Activated naive CD8-positive, alpha-beta T cell treated with anti-CD3 and anti-CD28 coated beads for 36 hours (primary cell): Measurements from ENCODE around the gene LGALS7. TPM values are rescaled to one million over a fixed set of nuclear protein-coding genes. Genes with fewer than 3 reads are reported as not detected.

Experiments used
- DNase-seq: peaks from one replicate; pipeline ENCODE4 v3.0.0; 2021
- H3K27ac Mint-ChIP-seq: one replicate; pipeline ENCODE4 v1.8.0; 2022; ENCODE audit warnings: mild to moderate bottlenecking, moderate library complexity, mixed read lengths
- H3K27me3 Mint-ChIP-seq: one replicate; pipeline ENCODE4 v1.8.0; 2022; ENCODE audit warnings: mild to moderate bottlenecking, mixed read lengths
- H3K36me3 Mint-ChIP-seq: one replicate; pipeline ENCODE4 v1.8.0; 2021; ENCODE audit warnings: mild to moderate bottlenecking, mixed read lengths
- H3K4me1 Mint-ChIP-seq: one replicate; pipeline ENCODE4 v1.8.0; 2021; ENCODE audit warnings: mixed read lengths
- H3K4me3 Mint-ChIP-seq: one replicate; pipeline ENCODE4 v1.8.0; 2022; ENCODE audit warnings: mild to moderate bottlenecking, moderate library complexity, mixed read lengths
- H3K9me3 Mint-ChIP-seq: one replicate; pipeline ENCODE4 v1.8.0; 2022; ENCODE audit warnings: mixed read lengths
- total RNA-seq, 2 experiments: library from RNA; stranded (reverse); gene quantifications; one replicate each; pipeline ENCODE4 v1.2.3, GENCODE V29; 2021

LGALS7 gene
- total RNA-seq, 2 experiments from 2014 or later, result not detected

- H3K9me3 Mint-ChIP-seq, result no peaks in the 10 kb centered on the region
- H3K27ac Mint-ChIP-seq, result no peak overlapping the region
- H3K4me3 Mint-ChIP-seq, result no peak overlapping the region
- H3K4me1 Mint-ChIP-seq, result peaks cover 25% of the 10 kb centered on the region
- peaks cover 4% of the 10 kb centered on the region for H3K36me3 Mint-ChIP-seq
- DNase-seq, result no peak
- H3K27me3 Mint-ChIP-seq, result no peaks in the 10 kb centered on the region
These were observed 42.4 kb downstream of the LGALS7 start for GRCh38 chr19:38730731-38731589.

GRCh38 chr19:38730470-38730730, 42.9 kb downstream of the LGALS7 start:
- no peak overlapping the region for H3K4me3 Mint-ChIP-seq
- no peaks in the 10 kb centered on the region for H3K27me3 Mint-ChIP-seq
- peaks cover 6% of the 10 kb centered on the region for H3K36me3 Mint-ChIP-seq
- DNase-seq, result no peak
- no peaks in the 10 kb centered on the region for H3K9me3 Mint-ChIP-seq
- peaks cover 25% of the 10 kb centered on the region for H3K4me1 Mint-ChIP-seq
- H3K27ac Mint-ChIP-seq, result no peak overlapping the region

DNA sequence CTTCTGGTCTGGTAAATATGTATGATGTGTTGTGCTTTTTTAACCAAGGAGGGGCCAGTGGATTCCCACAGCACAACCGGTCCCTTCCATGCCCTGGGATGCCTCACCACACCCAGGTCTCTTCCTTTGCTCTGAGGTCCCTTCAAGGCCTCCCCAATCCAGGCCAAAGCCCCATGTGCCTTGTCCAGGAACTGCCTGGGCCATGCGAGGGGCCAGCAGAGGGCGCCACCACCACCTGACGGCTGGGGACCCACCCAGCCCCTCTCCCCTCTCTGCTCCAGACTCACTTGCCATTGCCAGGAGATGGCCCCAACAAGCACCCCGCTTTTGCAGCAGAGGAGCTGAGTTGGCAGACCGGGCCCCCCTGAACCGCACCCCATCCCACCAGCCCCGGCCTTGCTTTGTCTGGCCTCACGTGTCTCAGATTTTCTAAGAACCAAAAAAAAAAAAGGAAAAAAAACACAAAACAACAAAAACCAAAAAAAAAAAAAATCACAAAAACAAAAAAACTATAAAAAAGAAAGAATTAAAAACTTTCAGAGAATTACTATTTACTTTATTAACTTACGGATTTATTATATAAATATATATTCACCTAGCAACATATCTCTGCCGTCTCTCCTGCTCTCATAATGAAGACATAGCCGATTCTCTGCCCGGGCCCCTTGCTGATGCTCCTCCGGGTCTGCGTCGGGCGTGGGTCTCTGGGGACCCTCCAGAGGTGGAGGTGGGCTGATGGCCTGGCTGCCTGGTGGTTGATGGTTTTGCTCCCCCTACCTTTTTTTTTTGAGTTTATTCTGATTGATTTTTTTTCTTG, 43.5 kb downstream of the LGALS7 start:
- Mint-ChIP-seq H3K27ac (peak overlapping the region; percentile 12), H3K9me3 (no peaks in the 10 kb centered on the region), H3K36me3 (peaks cover 6% of the 10 kb centered on the region), H3K4me1 (peaks cover 25% of the 10 kb centered on the region), H3K4me3 (no peak overlapping the region), H3K27me3 (no peaks in the 10 kb centered on the region)
- DNase-seq, result peak; percentile 79

- Mint-ChIP-seq H3K36me3 (peaks cover 6% of the 10 kb centered on the region), H3K27me3 (no peaks in the 10 kb centered on the region), H3K4me1 (peaks cover 18% of the 10 kb centered on the region), H3K27ac (no peak overlapping the region), H3K9me3 (no peaks in the 10 kb centered on the region), H3K4me3 (no peak overlapping the region)
- no peak for DNase-seq
These were observed 44.4 kb downstream of the LGALS7 start for GRCh38 chr19:38728752-38729541.

DNA sequence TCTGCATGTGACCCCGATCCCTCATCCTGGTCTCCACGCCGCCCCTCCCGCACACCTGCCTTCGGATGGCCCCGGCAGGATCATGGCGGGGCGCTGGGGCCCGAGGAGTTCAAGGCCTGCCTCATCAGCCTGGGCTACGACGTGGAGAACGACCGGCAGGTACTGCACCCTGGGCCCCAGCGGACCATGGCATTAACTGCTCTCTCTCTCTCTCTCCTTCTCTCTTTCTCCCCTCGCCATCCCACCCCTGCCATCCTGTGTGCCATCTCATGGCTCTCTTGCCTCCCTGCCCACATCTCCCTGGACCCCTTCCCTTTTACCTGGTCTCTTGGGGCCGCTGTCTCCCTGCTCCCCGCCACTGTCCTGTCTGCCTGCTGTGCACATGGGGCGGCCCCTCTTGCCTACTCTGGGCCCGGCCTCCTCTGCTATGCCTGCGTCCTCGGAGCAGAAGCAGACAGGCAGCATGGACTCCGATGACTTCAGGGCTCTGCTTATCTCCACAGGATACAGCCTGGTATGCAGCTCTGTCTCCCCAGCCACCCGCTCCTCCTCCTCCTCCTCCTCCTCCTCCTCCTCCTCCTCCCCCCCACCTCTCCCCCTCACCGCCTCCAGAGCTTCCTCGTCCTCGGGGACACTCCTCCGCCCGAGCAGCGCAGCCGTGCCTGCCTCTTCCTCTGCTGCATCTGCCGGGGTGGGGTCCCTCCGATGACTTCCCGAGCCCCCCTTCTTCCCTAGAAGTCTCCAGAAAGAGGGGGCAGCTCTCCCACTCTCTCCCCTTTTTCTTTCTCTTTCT, 45.3 kb downstream of the LGALS7 start:
- peaks cover 6% of the 10 kb centered on the region for H3K36me3 Mint-ChIP-seq
- H3K27ac Mint-ChIP-seq, result no peak overlapping the region
- H3K4me3 Mint-ChIP-seq, result no peak overlapping the region
- H3K4me1 Mint-ChIP-seq, result peaks cover 11% of the 10 kb centered on the region
- DNase-seq, result no peak
- no peaks in the 10 kb centered on the region for H3K27me3 Mint-ChIP-seq
- no peaks in the 10 kb centered on the region for H3K9me3 Mint-ChIP-seq

DNA sequence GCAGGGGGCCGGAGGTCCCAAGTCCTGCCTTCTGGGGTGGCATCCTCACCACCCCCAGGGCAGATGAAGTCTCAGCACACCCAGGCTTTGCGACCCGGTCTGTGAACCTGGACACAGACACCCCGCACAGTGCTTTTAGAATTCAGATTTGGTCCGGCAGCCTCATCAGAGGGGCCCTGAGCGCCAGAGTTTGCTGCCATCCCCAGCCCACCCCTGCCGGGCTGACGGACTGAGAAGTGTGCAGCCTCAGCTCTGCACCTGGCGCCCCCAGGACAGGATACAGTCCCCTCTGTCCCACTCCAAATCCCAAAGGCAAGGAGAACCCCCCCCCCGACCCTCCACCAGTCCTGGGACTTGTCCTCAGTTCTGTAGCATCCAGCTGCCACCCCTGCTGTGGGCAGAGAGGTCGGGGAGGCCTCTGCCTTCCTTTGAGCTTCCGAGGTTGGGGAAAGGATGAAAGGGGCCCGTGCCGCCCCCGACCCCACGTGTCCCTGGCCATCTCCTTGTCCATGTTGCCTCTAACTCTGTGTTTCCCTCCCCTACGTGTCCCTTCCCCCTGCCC, 45.9 kb downstream of the LGALS7 start:
- H3K9me3 Mint-ChIP-seq, result no peaks in the 10 kb centered on the region
- H3K4me1 Mint-ChIP-seq, result peaks cover 11% of the 10 kb centered on the region
- H3K27ac Mint-ChIP-seq, result no peak overlapping the region
- no peak for DNase-seq
- H3K36me3 Mint-ChIP-seq, result peaks cover 4% of the 10 kb centered on the region
- no peak overlapping the region for H3K4me3 Mint-ChIP-seq
- no peaks in the 10 kb centered on the region for H3K27me3 Mint-ChIP-seq

GRCh38 chr19:38726761-38727301, 46.5 kb downstream of the LGALS7 start:
- H3K4me1 Mint-ChIP-seq, result peaks cover 11% of the 10 kb centered on the region
- H3K9me3 Mint-ChIP-seq, result no peaks in the 10 kb centered on the region
- no peaks in the 10 kb centered on the region for H3K27me3 Mint-ChIP-seq
- no peak overlapping the region for H3K27ac Mint-ChIP-seq
- no peak for DNase-seq
- H3K4me3 Mint-ChIP-seq, result no peak overlapping the region
- H3K36me3 Mint-ChIP-seq, result peaks cover 4% of the 10 kb centered on the region

DNA sequence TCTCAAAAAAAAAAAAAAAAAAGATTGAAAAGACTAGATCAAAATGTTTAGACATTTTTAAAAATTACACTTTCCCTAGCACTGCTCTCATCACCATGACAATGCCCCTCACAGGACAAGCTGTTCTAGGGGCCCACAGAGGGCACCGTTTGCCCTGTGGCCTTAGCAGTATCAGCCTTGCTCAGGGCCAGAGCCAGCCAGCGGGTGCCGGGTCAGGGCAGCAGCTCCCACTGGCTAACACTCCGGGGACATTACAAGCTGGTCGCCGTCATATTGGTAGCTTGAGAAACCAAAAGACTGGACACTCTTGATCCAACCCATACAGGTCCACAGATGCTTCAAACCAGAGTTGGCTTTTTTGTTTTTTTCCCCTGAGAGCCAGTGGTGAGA, 47.0 kb downstream of the LGALS7 start:
- peaks cover 11% of the 10 kb centered on the region for H3K4me1 Mint-ChIP-seq
- no peak overlapping the region for H3K4me3 Mint-ChIP-seq
- no peak overlapping the region for H3K27ac Mint-ChIP-seq
- no peaks in the 10 kb centered on the region for H3K9me3 Mint-ChIP-seq
- peaks cover 4% of the 10 kb centered on the region for H3K36me3 Mint-ChIP-seq
- DNase-seq, result no peak
- H3K27me3 Mint-ChIP-seq, result no peaks in the 10 kb centered on the region

GRCh38 chr19:38725469-38726283, 47.6 kb downstream of the LGALS7 start:
- H3K36me3 Mint-ChIP-seq, result peaks cover 4% of the 10 kb centered on the region
- DNase-seq, result no peak

DNA sequence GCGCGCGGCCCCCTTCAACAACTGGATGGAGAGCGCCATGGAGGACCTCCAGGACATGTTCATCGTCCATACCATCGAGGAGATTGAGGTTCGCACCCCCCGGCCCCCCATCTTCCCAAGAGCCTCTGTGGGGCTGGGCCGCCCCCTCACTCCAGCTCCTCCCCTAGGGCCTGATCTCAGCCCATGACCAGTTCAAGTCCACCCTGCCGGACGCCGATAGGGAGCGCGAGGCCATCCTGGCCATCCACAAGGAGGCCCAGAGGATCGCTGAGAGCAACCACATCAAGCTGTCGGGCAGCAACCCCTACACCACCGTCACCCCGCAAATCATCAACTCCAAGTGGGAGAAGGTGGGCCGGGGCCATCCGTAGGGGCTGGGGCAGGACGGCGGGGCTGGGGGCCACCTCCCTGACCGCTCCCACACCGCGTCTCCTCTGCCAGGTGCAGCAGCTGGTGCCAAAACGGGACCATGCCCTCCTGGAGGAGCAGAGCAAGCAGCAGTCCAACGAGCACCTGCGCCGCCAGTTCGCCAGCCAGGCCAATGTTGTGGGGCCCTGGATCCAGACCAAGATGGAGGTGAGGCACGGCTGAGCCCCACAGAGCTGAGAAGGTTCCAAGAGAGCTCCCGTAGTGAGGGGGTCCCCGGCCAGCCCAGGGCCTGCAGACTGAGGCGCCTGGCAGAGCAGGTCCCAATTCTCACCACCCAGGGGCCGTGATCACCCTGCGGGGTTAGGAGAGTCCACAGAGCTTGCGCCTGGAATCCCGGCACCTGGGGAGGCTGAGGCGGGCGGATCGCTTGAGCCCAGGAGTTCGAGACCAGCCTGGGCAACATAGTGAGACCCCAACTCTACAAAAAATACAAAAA, 49.1 kb downstream of the LGALS7 start:
- H3K4me1 Mint-ChIP-seq, result peaks cover 7% of the 10 kb centered on the region
- no peaks in the 10 kb centered on the region for H3K9me3 Mint-ChIP-seq
- peaks cover 2% of the 10 kb centered on the region for H3K36me3 Mint-ChIP-seq

More at GRCh38 chr19:38725469-38726283, 47.6 kb downstream of the LGALS7 start:
- H3K9me3 Mint-ChIP-seq, result no peaks in the 10 kb centered on the region
- H3K27me3 Mint-ChIP-seq, result no peaks in the 10 kb centered on the region
- no peak overlapping the region for H3K27ac Mint-ChIP-seq
- no peak overlapping the region for H3K4me3 Mint-ChIP-seq
- H3K4me1 Mint-ChIP-seq, result peaks cover 11% of the 10 kb centered on the region

GRCh38 chr19:38723606-38723965, 49.7 kb downstream of the LGALS7 start:
- no peaks in the 10 kb centered on the region for H3K9me3 Mint-ChIP-seq
- no peak overlapping the region for H3K4me3 Mint-ChIP-seq
- H3K4me1 Mint-ChIP-seq, result peaks cover 7% of the 10 kb centered on the region
- H3K27ac Mint-ChIP-seq, result no peak overlapping the region
- DNase-seq, result no peak
- H3K27me3 Mint-ChIP-seq, result no peaks in the 10 kb centered on the region
- H3K36me3 Mint-ChIP-seq, result peaks cover 4% of the 10 kb centered on the region

More for the DNA sequence above, 49.1 kb downstream of the LGALS7 start:
- no peak for DNase-seq
- Mint-ChIP-seq H3K4me3 (no peak overlapping the region), H3K27ac (no peak overlapping the region), H3K27me3 (no peaks in the 10 kb centered on the region)

GRCh38 chr19:38722947-38723605, 50.2 kb downstream of the LGALS7 start:
- H3K4me1 Mint-ChIP-seq, result peaks cover 7% of the 10 kb centered on the region

More at GRCh38 chr19:38722947-38723605, 50.2 kb downstream of the LGALS7 start:
- no peaks in the 10 kb centered on the region for H3K27me3 Mint-ChIP-seq
- peaks cover 5% of the 10 kb centered on the region for H3K36me3 Mint-ChIP-seq
- H3K9me3 Mint-ChIP-seq, result no peaks in the 10 kb centered on the region
- no peak overlapping the region for H3K27ac Mint-ChIP-seq
- no peak for DNase-seq
- H3K4me3 Mint-ChIP-seq, result no peak overlapping the region
